Heart left ventricle (tissue), 11 donors: Measurements from ENCODE around the gene ANGPTL8. TPM values are rescaled to one million over a fixed set of nuclear protein-coding genes. Genes with fewer than 3 reads are reported as not detected.

Experiments
- polyA plus RNA-seq, 2 donors: library from polyadenylated mRNA; stranded (reverse); fragments of 200-250 nt; gene quantifications; one replicate each; pipeline ENCODE4 v1.2.3, GENCODE V29; 2013
- total RNA-seq, 9 donors: library from RNA; depleted of rRNA in 2 of 9; stranded (reverse); fragments of >200 nt in 2 of 9; fragmentation: NEBNext Ultra II Directional in 3 of 9; extraction: Animal tissue kit (Norgen Biotek cat#: 25700) in 3 of 9; gene quantifications; one replicate each; pipeline versions ENCODE4 v1.1.0 to v1.2.4, GENCODE V29; 2016 to 2023
- donor health status: ischemic (EF 13 %, LVEDD 7.1; RV severe dilation, severe dysfunction).
- donor health status: healthy with polysubstance abuse.
- donor health status: DM: no; HTN: yes; CAD: no.
- donor health status: DM: no; HTN: no; CAD: no.
- donor health status: ischemic (EF 25% LVEDD 5.7; RV mildly dilated, moderate dysfunction).
- donor health status: healthy.
- donor health status: DM: yes; HTN: yes; CAD: no.
- donor health status: PGD.
- donor health status: nonischemic (EF 23%, LVEDD 6.1; RV moderate dilation, normal function).

ANGPTL8 gene
- total and polyA plus RNA-seq, 11 donors: 0.61 to 10.2 (median 6.3) TPM; not detected in 8

Other genes with a start within 250 kb of the ANGPTL8 start
- gene LDLR, start 150.2 kb upstream of the ANGPTL8 start, total RNA-seq: 10 to 100 TPM in 8 of 9 donors, 1 to 10 TPM in 1; 4.3 to 30.9 (median 19.0) TPM
- 10 to 100 TPM in 1 of 2 donors, 1 to 10 TPM in 1; 4.5 to 45.9 TPM for gene LDLR, start 150.2 kb upstream of the ANGPTL8 start, polyA plus RNA-seq
- 10 to 100 TPM in 1 of 9 donors, 1 to 10 TPM in 8; 1.7 to 10.7 (median 5.2) TPM for gene SPC24, start 83.8 kb upstream of the ANGPTL8 start, total RNA-seq
- 1 to 10 TPM; 1.4 to 3.0 TPM for gene SPC24, start 83.8 kb upstream of the ANGPTL8 start, polyA plus RNA-seq
- gene KANK2, start 42.1 kb upstream of the ANGPTL8 start, total RNA-seq: 1,000 to 10,000 TPM in 1 of 9 donors, 100 to 1,000 TPM in 8; 232 to 1,831 (median 296) TPM
- 100 to 1,000 TPM; 275 to 281 TPM for gene KANK2, start 42.1 kb upstream of the ANGPTL8 start, polyA plus RNA-seq
- 10 to 100 TPM; 21.6 to 57.8 (median 39.5) TPM for gene DOCK6, start 22.9 kb downstream of the ANGPTL8 start, total RNA-seq
- 10 to 100 TPM; 25.6 to 36.0 TPM for gene DOCK6, start 22.9 kb downstream of the ANGPTL8 start, polyA plus RNA-seq
- not detected for gene TSPAN16, start 56.5 kb downstream of the ANGPTL8 start, total RNA-seq
- gene TSPAN16, start 56.5 kb downstream of the ANGPTL8 start, polyA plus RNA-seq: not detected
- 10 to 100 TPM in 3 of 9 donors, 1 to 10 TPM in 6; 5.4 to 15.1 (median 7.4) TPM for gene RAB3D, start 100.0 kb downstream of the ANGPTL8 start, total RNA-seq
- 1 to 10 TPM; 2.5 to 3.9 TPM for gene RAB3D, start 100.0 kb downstream of the ANGPTL8 start, polyA plus RNA-seq
- gene TMEM205, start 106.6 kb downstream of the ANGPTL8 start, total RNA-seq: 100 to 1,000 TPM in 3 of 9 donors, 10 to 100 TPM in 6; 68.3 to 372 (median 83.9) TPM
- 100 to 1,000 TPM; 106 to 151 TPM for gene TMEM205, start 106.6 kb downstream of the ANGPTL8 start, polyA plus RNA-seq
- gene CCDC159, start 106.9 kb downstream of the ANGPTL8 start, total RNA-seq: 10 to 100 TPM; 13.6 to 26.2 (median 21.9) TPM
- gene CCDC159, start 106.9 kb downstream of the ANGPTL8 start, polyA plus RNA-seq: 10 to 100 TPM; 11.5 to 34.9 TPM
- gene PLPPR2, start 115.8 kb downstream of the ANGPTL8 start, total RNA-seq: 10 to 100 TPM in 6 of 9 donors, 1 to 10 TPM in 3; 4.5 to 24.8 (median 12.5) TPM
- 10 to 100 TPM in 1 of 2 donors, 1 to 10 TPM in 1; 8.0 to 10.5 TPM for gene PLPPR2, start 115.8 kb downstream of the ANGPTL8 start, polyA plus RNA-seq
- gene SWSAP1, start 135.0 kb downstream of the ANGPTL8 start, total RNA-seq: 1 to 10 TPM in 7 of 9 donors, under 1 TPM in 2; 0.67 to 1.9 (median 1.5) TPM
- gene SWSAP1, start 135.0 kb downstream of the ANGPTL8 start, polyA plus RNA-seq: 1 to 10 TPM; 1.9 to 2.1 TPM
- 1 to 10 TPM; 4.6 to 7.8 (median 5.7) TPM for gene EPOR, start 144.7 kb downstream of the ANGPTL8 start, total RNA-seq
- 1 to 10 TPM; 6.1 TPM for gene EPOR, start 144.7 kb downstream of the ANGPTL8 start, polyA plus RNA-seq
- 1 to 10 TPM; 2.1 to 5.0 (median 4.0) TPM for gene RGL3, start 179.7 kb downstream of the ANGPTL8 start, total RNA-seq
- 10 to 100 TPM in 1 of 2 donors, 1 to 10 TPM in 1; 2.2 to 11.3 TPM for gene RGL3, start 179.7 kb downstream of the ANGPTL8 start, polyA plus RNA-seq
- under 1 TPM in 7 of 9 donors, not detected in 2; 0.18 to 0.69 (median 0.31) TPM for gene ODAD3, start 195.5 kb downstream of the ANGPTL8 start, total RNA-seq
- under 1 TPM; 0.37 to 0.84 TPM for gene ODAD3, start 195.5 kb downstream of the ANGPTL8 start, polyA plus RNA-seq
- gene PRKCSH, start 196.0 kb downstream of the ANGPTL8 start, total RNA-seq: 100 to 1,000 TPM in 6 of 9 donors, 10 to 100 TPM in 3; 69.3 to 210 (median 120) TPM
- 100 to 1,000 TPM in 1 of 2 donors, 10 to 100 TPM in 1; 71.2 to 107 TPM for gene PRKCSH, start 196.0 kb downstream of the ANGPTL8 start, polyA plus RNA-seq
- under 1 TPM in 8 of 9 donors, not detected in 1; 0.08 to 0.75 (median 0.27) TPM for gene ELAVL3, start 241.4 kb downstream of the ANGPTL8 start, total RNA-seq
- under 1 TPM; 0.03 to 0.11 TPM for gene ELAVL3, start 241.4 kb downstream of the ANGPTL8 start, polyA plus RNA-seq